Activated T-helper 17 cell treated with anti-CD3 and anti-CD28 coated beads, Interleukin-2, amount 50 U/mL, for 72 hours (primary cell): Measurements from ENCODE around the gene UBE2L3. TPM values are rescaled to one million over a fixed set of nuclear protein-coding genes. Genes with fewer than 3 reads are reported as not detected.

Source experiments
- total RNA-seq, 2 donors: library from RNA; stranded (reverse); gene quantifications; one replicate each; pipeline ENCODE4 v1.2.3, GENCODE V29; 2022

UBE2L3 gene
- total RNA-seq, 2 donors from 2014 or later, result 36.6 to 78.9 TPM

Other genes starting within 250 kb of the UBE2L3 start
- under 1 TPM; 0.13 to 0.39 TPM for gene RIMBP3B, start 184.0 kb upstream of the UBE2L3 start, total RNA-seq
- 1 to 10 TPM; 4.8 to 6.2 TPM for gene HIC2, start 150.3 kb upstream of the UBE2L3 start, total RNA-seq
- 1 to 10 TPM in 1 of 2 donors, under 1 TPM in 1; 0.82 to 5.2 TPM for gene TMEM191C, start 100.3 kb upstream of the UBE2L3 start, total RNA-seq
- under 1 TPM; 0.06 to 0.19 TPM for gene RIMBP3C, start 16.3 kb upstream of the UBE2L3 start, total RNA-seq
- gene YDJC, start 62.3 kb downstream of the UBE2L3 start, total RNA-seq, result 10 to 100 TPM; 28.9 to 56.6 TPM
- under 1 TPM; 0.29 to 0.37 TPM for gene CCDC116, start 65.0 kb downstream of the UBE2L3 start, total RNA-seq
- 10 to 100 TPM; 15.3 to 48.5 TPM for gene SDF2L1, start 74.6 kb downstream of the UBE2L3 start, total RNA-seq
- gene PPIL2, start 98.3 kb downstream of the UBE2L3 start, total RNA-seq, result 10 to 100 TPM; 37.0 to 50.0 TPM
- 1 to 10 TPM in 1 of 2 donors, under 1 TPM in 1; 0.91 to 4.6 TPM for gene YPEL1, start 168.1 kb downstream of the UBE2L3 start, total RNA-seq